Gastroesophageal sphincter (tissue), 4 donors: ENCODE data around the gene PHRF1. TPM values are rescaled to one million over a fixed set of nuclear protein-coding genes. Genes with fewer than 3 reads are reported as not detected.

Experiments used
- ATAC-seq: fragments of 150-250 bp; one replicate; pipeline ENCODE4 v1.9.1; 2016; ENCODE audit warnings: mild to moderate bottlenecking, moderate library complexity
- H3K27ac ChIP-seq, 4 donors: fragments of 200-600 bp; sonication (generic) in 3 of 4; 1 replicate in 3 of 4; 2 replicates in 1 of 4; pipeline ENCODE4 v1.5.1; 2016 to 2019
- H3K27me3 ChIP-seq: fragments of 200-600 bp; sonication (generic); one replicate; pipeline ENCODE4 v1.5.1; 2019
- H3K36me3 ChIP-seq, 2 donors: fragments of 200-600 bp; sonication (generic); one replicate each; pipeline ENCODE4 v1.5.1; 2019; ENCODE audit warnings: control low read depth in 1 of 2
- H3K4me1 ChIP-seq, 3 donors: fragments of 200-600 bp; sonication (generic); 1 replicate in 2 of 3; 2 replicates in 1 of 3; pipeline ENCODE4 v1.5.1; 2016 to 2019; ENCODE audit warnings: control low read depth in 2 of 3
- H3K4me3 ChIP-seq, 2 donors: fragments of 200-600 bp; sonication (generic); one replicate each; pipeline ENCODE4 v1.5.1; 2019; ENCODE audit warnings: mild to moderate bottlenecking in 1 of 2, moderate library complexity in 1 of 2
- H3K9me3 ChIP-seq, 3 donors: fragments of 200-600 bp; sonication (generic); one replicate each; pipeline ENCODE4 v1.5.1; 2017 to 2019; ENCODE audit warnings: control low read depth in 2 of 3
- CTCF ChIP-seq, 4 experiments: fragments of 200-600 bp in 2 of 4; fragments of 450-650 bp in 2 of 4; sonication (generic) in 1 of 4; IDR thresholded peaks; one replicate each; pipeline ENCODE4 v1.5.1; 2017 to 2019; ENCODE audit warnings: antibody characterized with exemption in 4 of 4, mild to moderate bottlenecking in 2 of 4, moderate library complexity in 2 of 4
- EP300 ChIP-seq: sonication (generic); formaldehyde crosslinking; IDR thresholded peaks from one replicate; pipeline ENCODE4 v1.6.1; 2017; ENCODE audit warnings: antibody characterized with exemption, mild to moderate bottlenecking
- POLR2A ChIP-seq, 2 donors: fragments of 450-650 bp; IDR thresholded peaks; one replicate each; pipeline ENCODE4 v1.6.1; 2017; ENCODE audit warnings: antibody characterized with exemption in 2 of 2, mild to moderate bottlenecking in 2 of 2, moderate library complexity in 1 of 2
- POLR2AphosphoS5 ChIP-seq: sonication (generic); formaldehyde crosslinking; IDR thresholded peaks from one replicate; pipeline ENCODE4 v1.6.1; 2017; ENCODE audit warnings: antibody characterized with exemption
- WGBS, 2 donors: methylation state at CpG; one replicate each; pipeline ENCODE4 v1.1.5; 2018; ENCODE audit warnings: low coverage in 1 of 2; 5-methylcytosine and 5-hydroxymethylcytosine counted together
- total RNA-seq, 4 donors: library from RNA; depleted of rRNA; stranded (reverse); fragments of >200 nt; gene quantifications; one replicate each; pipeline ENCODE4 v1.1.0, GENCODE V29; 2016

The PHRF1 gene
- total RNA-seq, 4 donors from 2014 or later: 18.0 to 28.0 (median 25.1) TPM

- TF ChIP-seq POLR2A (IDR thresholded peaks at IDR 0.05): no peak
- no peak for TF ChIP-seq POLR2AphosphoS5
- no peak for TF ChIP-seq CTCF (IDR thresholded peaks at IDR 0.05)
- TF ChIP-seq EP300: no peak
- peak overlapping the region; percentile 45 to 83 for H3K4me3 ChIP-seq
- no peak for ATAC-seq
These were observed 16.5 kb upstream of the PHRF1 start for GRCh38 chr11:559712-560304.

GRCh38 chr11:560305-561147, 15.7 kb upstream of the PHRF1 start, which contains the start of the genes LMNTD2 and RASSF7:
LMNTD2 (minus strand) TSS chr11:560738; CDS start chr11:560716, 22 bp downstream.
RASSF7 (plus strand) TSS chr11:560970; CDS start chr11:561769, 799 bp downstream.
- H3K27me3 ChIP-seq: peaks cover 44% of the 10 kb centered on the region
- H3K4me3 ChIP-seq: peak within 1 kb of the TSS; percentile 45 to 83
- H3K4me1 ChIP-seq: peaks cover 0 to 31% (median 8%) of the 10 kb centered on the region in 3 donors
- H3K36me3 ChIP-seq: no peaks in the 10 kb centered on the region
- TF ChIP-seq CTCF (IDR thresholded peaks at IDR 0.05) (no peak), POLR2A (IDR thresholded peaks at IDR 0.05) (no peak), POLR2AphosphoS5 (no peak), EP300 (no peak)
- H3K27ac ChIP-seq: peak within 1 kb of the TSS in 3 of 4 donors; percentile 15 to 68 (median 64)
- ATAC-seq: peak; percentile 93
- WGBS, 2 donors: no CpG with 5 or more reads among the region's 95 CpGs
- H3K9me3 ChIP-seq: no peaks in the 10 kb centered on the region

More at GRCh38 chr11:559712-560304, 16.5 kb upstream of the PHRF1 start:
- 81 to 84% methylated on average over 4 to 8 of the region's 18 CpGs for WGBS, 2 donors
- peaks cover 51% of the 10 kb centered on the region for H3K27me3 ChIP-seq
- peaks cover 0 to 38% (median 14%) of the 10 kb centered on the region in 3 donors for H3K4me1 ChIP-seq
- peak overlapping the region in 2 of 4 donors; percentile 15 to 68 for H3K27ac ChIP-seq
- H3K9me3 ChIP-seq: no peaks in the 10 kb centered on the region
- H3K36me3 ChIP-seq: no peaks in the 10 kb centered on the region

DNA sequence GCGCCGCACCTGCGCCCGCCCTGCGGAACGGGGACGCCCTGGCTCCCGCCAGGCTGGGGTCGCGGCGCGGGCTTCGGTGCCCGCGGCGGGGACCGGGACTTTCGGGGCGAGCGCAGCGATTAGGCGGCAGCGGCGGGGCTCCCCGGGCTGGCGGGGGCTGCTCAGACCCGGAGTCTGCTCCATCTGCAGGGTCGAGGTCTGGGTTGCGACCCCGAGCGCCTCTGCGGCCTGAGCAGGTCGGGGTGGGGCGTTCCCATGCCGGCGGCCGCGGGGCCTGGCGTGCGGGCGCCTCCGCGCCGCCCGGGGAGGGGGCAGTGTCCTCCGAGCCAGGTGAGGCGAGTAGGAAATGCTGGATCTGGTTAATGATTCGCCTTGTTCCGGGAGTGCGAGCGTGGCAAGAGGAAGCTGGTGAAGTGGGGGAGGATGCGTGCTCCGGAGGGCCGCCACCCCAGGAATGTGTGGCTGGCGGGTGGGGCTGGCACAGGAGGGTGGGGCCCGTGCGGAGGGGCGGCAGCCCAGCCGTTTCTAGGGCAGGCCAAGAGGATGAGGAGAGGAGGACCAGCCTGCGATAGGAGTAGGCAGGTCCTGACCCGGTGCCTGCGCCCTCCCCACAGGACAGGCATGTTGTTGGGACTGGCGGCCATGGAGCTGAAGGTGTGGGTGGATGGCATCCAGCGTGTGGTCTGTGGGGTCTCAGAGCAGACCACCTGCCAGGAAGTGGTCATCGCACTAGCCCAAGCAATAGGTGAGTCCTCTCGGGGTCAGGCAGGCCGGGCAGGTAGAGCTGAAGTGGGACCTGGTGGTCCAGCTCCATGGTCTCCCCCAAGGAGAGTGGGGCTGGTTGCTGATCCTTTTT, 14.9 kb upstream of the PHRF1 start:
- 0% methylated on average over 12 of the region's 67 CpGs; no CpG with 5 or more reads in 1 of the 2 donors for WGBS, 2 donors
- Histone ChIP-seq H3K4me3 (peak overlapping the region; percentile 45 to 83), H3K36me3 (no peaks in the 10 kb centered on the region), H3K27me3 (peaks cover 35% of the 10 kb centered on the region), H3K9me3 (no peaks in the 10 kb centered on the region), H3K27ac (peak overlapping the region in 3 of 4 donors; percentile 1 to 64 (median 54)), H3K4me1 (peaks cover 0 to 23% (median 5%) of the 10 kb centered on the region in 3 donors)
- peak; percentile 3 for ATAC-seq
- TF ChIP-seq CTCF (IDR thresholded peaks at IDR 0.05) (no peak), POLR2AphosphoS5 (no peak), EP300 (no peak)

GRCh38 chr11:562046-562645, 14.1 kb upstream of the PHRF1 start:
- ATAC-seq: no peak
- Histone ChIP-seq H3K27ac (no peak overlapping the region), H3K9me3 (no peaks in the 10 kb centered on the region), H3K4me1 (peaks cover 0 to 28% (median 5%) of the 10 kb centered on the region in 3 donors), H3K36me3 (no peaks in the 10 kb centered on the region), H3K4me3 (no peak overlapping the region), H3K27me3 (peaks cover 27% of the 10 kb centered on the region)
- no peak for TF ChIP-seq POLR2AphosphoS5
- TF ChIP-seq POLR2A (IDR thresholded peaks at IDR 0.05): no peak
- no peak for TF ChIP-seq EP300
- TF ChIP-seq CTCF (IDR thresholded peaks at IDR 0.05): no peak
- WGBS, 2 donors: no CpG with 5 or more reads among the region's 29 CpGs
